ENCODE data around the gene FBXL13.

- TF ChIP-seq POLR2A (IDR thresholded peaks at IDR 0.05) (no peak), CTCF (IDR thresholded peaks at IDR 0.05) (no peak)
These were observed 139.0 kb downstream of the FBXL13 start for GRCh38 chr7:102935450-102936115.
